ENCODE data around the gene THBS2.

Gene THBS2

DNA sequence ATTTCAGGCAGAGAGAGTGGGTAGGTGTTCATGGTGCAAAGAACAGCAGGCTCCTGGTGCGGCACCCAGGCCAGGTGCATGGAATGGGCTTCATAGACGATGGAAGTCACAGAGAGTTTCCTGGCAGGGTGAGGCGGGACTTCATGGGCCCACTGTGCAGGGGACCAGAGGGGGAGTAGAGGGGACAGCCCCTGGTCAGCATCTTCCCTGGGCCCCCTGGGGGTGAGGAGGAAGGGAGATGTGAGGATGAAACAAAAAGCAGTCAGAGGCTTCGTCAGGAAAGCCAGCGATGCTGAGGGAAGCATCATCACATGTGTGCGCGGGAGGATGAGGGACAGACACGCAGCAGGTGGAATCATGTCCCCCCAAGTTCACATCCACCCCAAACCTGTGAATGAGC lies 2.4 kb upstream of the THBS2 start:
- Histone ChIP-seq H3K27ac (ENCODE audit: poor library complexity, severe bottlenecking) (no peak overlapping the region), H3K36me3 (ENCODE audit: low read depth) (no peaks in the 10 kb centered on the region), H3K4me3 (ENCODE audit: severe bottlenecking) (no peak overlapping the region), H3K9me3 (ENCODE audit: severe bottlenecking) (no peaks in the 10 kb centered on the region), H3K4me1 (ENCODE audit: insufficient read depth, poor library complexity, severe bottlenecking) (peaks cover 3% of the 10 kb centered on the region), H3K27me3 (ENCODE audit: insufficient read depth, poor library complexity, severe bottlenecking) (no peaks in the 10 kb centered on the region)
- no peak for TF ChIP-seq CTCF (IDR thresholded peaks at IDR 0.05; ENCODE audit: poor library complexity, severe bottlenecking)
- no peak for ATAC-seq (ENCODE audit: low read depth)
- no peak for DNase-seq (ENCODE audit: low spot score)

GRCh38 chr6:169255643-169256042 lies 2.0 kb upstream of the THBS2 start:
- Histone ChIP-seq H3K4me1 (ENCODE audit: insufficient read depth, poor library complexity, severe bottlenecking) (peaks cover 7% of the 10 kb centered on the region), H3K4me3 (ENCODE audit: severe bottlenecking) (no peak overlapping the region), H3K27me3 (ENCODE audit: insufficient read depth, poor library complexity, severe bottlenecking) (no peaks in the 10 kb centered on the region), H3K9me3 (ENCODE audit: severe bottlenecking) (no peaks in the 10 kb centered on the region), H3K27ac (ENCODE audit: poor library complexity, severe bottlenecking) (no peak overlapping the region), H3K36me3 (ENCODE audit: low read depth) (no peaks in the 10 kb centered on the region)
- ATAC-seq (ENCODE audit: low read depth): no peak
- no peak for DNase-seq (ENCODE audit: low spot score)
- TF ChIP-seq CTCF (IDR thresholded peaks at IDR 0.05; ENCODE audit: poor library complexity, severe bottlenecking): no peak

DNA sequence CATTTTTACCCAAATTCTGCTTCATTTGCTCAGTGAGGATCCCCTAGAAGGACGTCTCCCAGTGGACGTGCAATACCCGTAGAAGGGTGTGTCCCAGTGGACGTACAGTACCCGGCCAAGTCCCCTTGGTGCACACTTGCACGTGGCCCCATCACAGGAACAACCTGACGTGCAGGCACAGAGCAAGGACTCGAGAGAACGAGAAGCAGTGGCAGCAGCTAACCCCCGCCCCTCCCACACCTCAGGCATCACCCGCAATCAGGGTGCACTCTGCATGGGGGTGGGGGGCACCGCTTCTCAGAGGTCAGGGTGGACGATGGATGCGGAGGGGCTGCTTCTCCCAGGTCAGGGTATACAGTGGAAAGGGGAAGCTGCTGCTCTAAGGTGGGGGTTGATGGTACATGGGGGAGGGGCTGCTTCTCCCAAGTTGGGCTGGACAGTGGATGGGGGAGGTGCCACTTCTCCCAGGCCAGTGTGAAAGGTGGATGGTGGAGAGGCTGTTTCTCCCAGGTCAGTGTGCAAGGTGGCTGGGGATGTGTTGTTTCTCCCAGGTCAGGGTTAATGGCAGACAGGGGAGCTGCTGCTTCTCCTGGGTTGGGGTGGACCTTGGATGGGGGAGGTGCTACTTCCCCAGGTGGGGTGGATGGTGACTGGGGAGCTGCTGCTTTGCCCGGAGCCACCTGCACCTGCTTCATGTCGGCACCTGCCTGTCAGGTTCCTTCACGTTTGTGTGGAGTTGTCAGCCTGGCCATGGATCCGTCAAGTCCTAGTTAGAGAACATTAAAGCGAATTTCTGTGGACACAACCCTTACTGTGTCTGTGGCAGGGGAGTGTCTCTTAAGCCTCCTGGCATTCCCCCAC lies 1.0 kb upstream of the THBS2 start:
- DNase-seq (ENCODE audit: low spot score): no peak
- Histone ChIP-seq H3K4me3 (ENCODE audit: severe bottlenecking) (no peak overlapping the region), H3K27ac (ENCODE audit: poor library complexity, severe bottlenecking) (no peak overlapping the region), H3K36me3 (ENCODE audit: low read depth) (no peaks in the 10 kb centered on the region), H3K4me1 (ENCODE audit: insufficient read depth, poor library complexity, severe bottlenecking) (peaks cover 9% of the 10 kb centered on the region), H3K9me3 (ENCODE audit: severe bottlenecking) (no peaks in the 10 kb centered on the region), H3K27me3 (ENCODE audit: insufficient read depth, poor library complexity, severe bottlenecking) (no peaks in the 10 kb centered on the region)
- ATAC-seq (ENCODE audit: low read depth): no peak
- no peak for TF ChIP-seq CTCF (IDR thresholded peaks at IDR 0.05; ENCODE audit: poor library complexity, severe bottlenecking)

- no peak overlapping the region for H3K27ac ChIP-seq (ENCODE audit: poor library complexity, severe bottlenecking)
- H3K9me3 ChIP-seq (ENCODE audit: severe bottlenecking): no peaks in the 10 kb centered on the region
- ATAC-seq (ENCODE audit: low read depth) (no peak), DNase-seq (ENCODE audit: low spot score) (no peak)
- no peaks in the 10 kb centered on the region for H3K27me3 ChIP-seq (ENCODE audit: insufficient read depth, poor library complexity, severe bottlenecking)
- H3K36me3 ChIP-seq (ENCODE audit: low read depth): no peaks in the 10 kb centered on the region
- H3K4me1 ChIP-seq (ENCODE audit: insufficient read depth, poor library complexity, severe bottlenecking): peaks cover 9% of the 10 kb centered on the region
- no peak overlapping the region for H3K4me3 ChIP-seq (ENCODE audit: severe bottlenecking)
- TF ChIP-seq CTCF (IDR thresholded peaks at IDR 0.05; ENCODE audit: poor library complexity, severe bottlenecking): no peak
Observed at GRCh38 chr6:169252505-169253189, 999 bp downstream of the THBS2 start.

Data from RWPE2 (cell line).